Panc1 (cell line): ENCODE data around the gene ZNF71. TPM values are rescaled to one million over a fixed set of nuclear protein-coding genes. Genes with fewer than 3 reads are reported as not detected.

Experiments
- ATAC-seq: fragments of 200-7000 bp; cut with Tn5 transposase; 2 replicates; pipeline ENCODE4 v1.9.1; 2020; ENCODE audit warnings: mild to moderate bottlenecking, moderate library complexity
- BruUV-seq: library from RNA; stranded (reverse); fragments of 400-500 nt; replicated peaks from 2 replicates; lab custom pipeline; 2021; lab: Mats Ljungman, UMichigan
- CTCF ChIA-PET: fragments of 300-600 bp; sonication (Branson Sonifier 250); formaldehyde crosslinking; loops from one replicate; lab custom pipeline; 2022; ENCODE audit warnings: antibody characterized with exemption; lab: Charles Lee
- POLR2A ChIA-PET: fragments of 300-600 bp; sonication (Branson Sonifier 250); formaldehyde crosslinking; loops from one replicate; lab custom pipeline; 2022; ENCODE audit warnings: antibody characterized with exemption; lab: Charles Lee
- DNase-seq: peaks from one replicate; pipeline ENCODE4 v3.0.0-alpha.2; 2010; ENCODE audit warnings: low read depth, low spot score
- H3K27ac ChIP-seq: 2 replicates; pipeline ENCODE4 v1.5.1; 2011; ENCODE audit warnings: mild to moderate bottlenecking, low read length, inconsistent platforms
- H3K27me3 ChIP-seq: fragments of 200-500 bp; sonication (Bioruptor generic); 2 replicates; pipeline ENCODE4 v1.6.0; 2014; ENCODE audit warnings: low read length, inconsistent platforms; ENCODE audit not compliant: control insufficient read depth, insufficient read depth
- H3K36me3 ChIP-seq: fragments of 200-500 bp; sonication (Bioruptor generic); 2 replicates; pipeline ENCODE4 v1.5.1; 2014; ENCODE audit warnings: inconsistent platforms, mild to moderate bottlenecking, low read length, moderate library complexity; ENCODE audit not compliant: control insufficient read depth, insufficient read depth
- H3K4me1 ChIP-seq: 2 replicates; pipeline ENCODE4 v1.5.1; 2011; ENCODE audit warnings: inconsistent platforms, mild to moderate bottlenecking, low read length, moderate library complexity; ENCODE audit not compliant: control insufficient read depth, insufficient read depth
- H3K4me3 ChIP-seq, 2 experiments: 2 replicates each; pipeline ENCODE4 v1.5.1; 2011 to 2012; ENCODE audit warnings: low read depth in 2 of 2, low read length in 2 of 2, mild to moderate bottlenecking in 2 of 2, inconsistent platforms in 1 of 2, moderate library complexity in 1 of 2
- H3K9me3 ChIP-seq: fragments of 200-500 bp; sonication (Bioruptor generic); 2 replicates; pipeline ENCODE4 v1.5.1; 2014; ENCODE audit warnings: low read depth, mild to moderate bottlenecking, inconsistent platforms, low read length, moderate library complexity; ENCODE audit not compliant: control insufficient read depth, insufficient read depth
- POLR2AphosphoS5 ChIP-seq: IDR thresholded peaks from 2 replicates; pipeline ENCODE4 v1.6.1; 2012; ENCODE audit warnings: mild to moderate bottlenecking, low read depth, low read length, moderate library complexity
- SIN3A ChIP-seq: IDR thresholded peaks from 2 replicates; pipeline ENCODE4 v1.6.1; 2012; ENCODE audit warnings: low read depth, mild to moderate bottlenecking, low read length, moderate library complexity, borderline replicate concordance; ENCODE audit not compliant: insufficient read depth
- TCF7L2 ChIP-seq: IDR thresholded peaks from 2 replicates; pipeline ENCODE4 v1.6.1; 2011; ENCODE audit warnings: mild to moderate bottlenecking, low read depth, low read length, inconsistent platforms
- in situ Hi-C: cut with HindIII; loops from 2 replicates; pipeline ENCODE4 v1.10.0; 2016; ENCODE audit warnings: low sequenced_read_pairs, low pct_unique_long_range_greater_than_20kb
- intact Hi-C: fragments of 100-400 bp; cut with micrococcal nuclease; formaldehyde crosslinking; loops from one replicate; pipeline ENCODE4 v1.10.0; 2022; ENCODE audit not compliant: unreplicated experiment
- total RNA-seq: library from RNA; stranded (reverse); gene quantifications from one replicate; pipeline ENCODE4 v1.2.1, GENCODE V29; 2021; ENCODE audit not compliant: unreplicated experiment
- TF ChIP-seq, protein P1 (sequence below), 2 experiments: IDR thresholded peaks; 2 replicates each; pipeline ENCODE4 v1.6.1; 2011 to 2012; ENCODE audit warnings: low read depth in 2 of 2, control low read depth in 1 of 2, low read length in 1 of 2, mild to moderate bottlenecking in 1 of 2, moderate library complexity in 1 of 2; ENCODE audit not compliant: insufficient read depth in 1 of 2
- TF ChIP-seq, protein P2 (sequence below): fragments of 450-650 bp; IDR thresholded peaks from 2 replicates; pipeline ENCODE4 v1.5.1; 2017; ENCODE audit warnings: mild to moderate bottlenecking

The ZNF71 gene
- total RNA-seq, 1 experiment from 2014 or later, result 6.3 TPM

DNA sequence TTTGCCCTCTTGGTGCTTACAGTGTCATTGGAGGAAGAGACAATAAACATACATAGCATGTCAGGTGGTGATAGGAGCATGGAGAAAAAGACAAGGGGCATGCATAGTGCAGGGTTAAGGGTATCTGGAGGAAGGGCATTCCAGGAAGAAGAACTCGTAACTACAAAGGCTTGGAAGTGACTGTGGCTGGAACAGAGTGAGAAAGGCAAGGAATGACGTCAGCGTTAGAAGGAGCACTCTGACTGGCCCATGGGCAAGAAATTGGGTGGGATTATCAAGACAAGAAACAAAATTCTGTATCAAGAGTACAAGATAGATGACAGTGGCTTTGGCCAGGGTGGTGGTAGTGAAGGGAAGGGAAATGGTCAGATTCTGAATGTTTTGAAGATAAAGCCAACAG is 59.0 kb downstream of the ZNF71 start:
- intact Hi-C loops, result no loop called here
- H3K27ac ChIP-seq, result no peak overlapping the region
- ATAC-seq (no peak), DNase-seq (no peak)
- H3K9me3 ChIP-seq, result peaks cover 6% of the 10 kb centered on the region; the same call in 1 of the 2 replicates
- TF ChIP-seq SIN3A (no peak), TCF7L2 (no peak), POLR2AphosphoS5 (no peak)
- TF ChIP-seq, protein P1, sequence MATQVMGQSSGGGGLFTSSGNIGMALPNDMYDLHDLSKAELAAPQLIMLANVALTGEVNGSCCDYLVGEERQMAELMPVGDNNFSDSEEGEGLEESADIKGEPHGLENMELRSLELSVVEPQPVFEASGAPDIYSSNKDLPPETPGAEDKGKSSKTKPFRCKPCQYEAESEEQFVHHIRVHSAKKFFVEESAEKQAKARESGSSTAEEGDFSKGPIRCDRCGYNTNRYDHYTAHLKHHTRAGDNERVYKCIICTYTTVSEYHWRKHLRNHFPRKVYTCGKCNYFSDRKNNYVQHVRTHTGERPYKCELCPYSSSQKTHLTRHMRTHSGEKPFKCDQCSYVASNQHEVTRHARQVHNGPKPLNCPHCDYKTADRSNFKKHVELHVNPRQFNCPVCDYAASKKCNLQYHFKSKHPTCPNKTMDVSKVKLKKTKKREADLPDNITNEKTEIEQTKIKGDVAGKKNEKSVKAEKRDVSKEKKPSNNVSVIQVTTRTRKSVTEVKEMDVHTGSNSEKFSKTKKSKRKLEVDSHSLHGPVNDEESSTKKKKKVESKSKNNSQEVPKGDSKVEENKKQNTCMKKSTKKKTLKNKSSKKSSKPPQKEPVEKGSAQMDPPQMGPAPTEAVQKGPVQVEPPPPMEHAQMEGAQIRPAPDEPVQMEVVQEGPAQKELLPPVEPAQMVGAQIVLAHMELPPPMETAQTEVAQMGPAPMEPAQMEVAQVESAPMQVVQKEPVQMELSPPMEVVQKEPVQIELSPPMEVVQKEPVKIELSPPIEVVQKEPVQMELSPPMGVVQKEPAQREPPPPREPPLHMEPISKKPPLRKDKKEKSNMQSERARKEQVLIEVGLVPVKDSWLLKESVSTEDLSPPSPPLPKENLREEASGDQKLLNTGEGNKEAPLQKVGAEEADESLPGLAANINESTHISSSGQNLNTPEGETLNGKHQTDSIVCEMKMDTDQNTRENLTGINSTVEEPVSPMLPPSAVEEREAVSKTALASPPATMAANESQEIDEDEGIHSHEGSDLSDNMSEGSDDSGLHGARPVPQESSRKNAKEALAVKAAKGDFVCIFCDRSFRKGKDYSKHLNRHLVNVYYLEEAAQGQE (IDR thresholded peaks at IDR 0.05; ENCODE audit: insufficient read depth in 1 of 2, low read depth in 2 of 2, low read length in 1 of 2), result no peak
- TF ChIP-seq, protein P2, sequence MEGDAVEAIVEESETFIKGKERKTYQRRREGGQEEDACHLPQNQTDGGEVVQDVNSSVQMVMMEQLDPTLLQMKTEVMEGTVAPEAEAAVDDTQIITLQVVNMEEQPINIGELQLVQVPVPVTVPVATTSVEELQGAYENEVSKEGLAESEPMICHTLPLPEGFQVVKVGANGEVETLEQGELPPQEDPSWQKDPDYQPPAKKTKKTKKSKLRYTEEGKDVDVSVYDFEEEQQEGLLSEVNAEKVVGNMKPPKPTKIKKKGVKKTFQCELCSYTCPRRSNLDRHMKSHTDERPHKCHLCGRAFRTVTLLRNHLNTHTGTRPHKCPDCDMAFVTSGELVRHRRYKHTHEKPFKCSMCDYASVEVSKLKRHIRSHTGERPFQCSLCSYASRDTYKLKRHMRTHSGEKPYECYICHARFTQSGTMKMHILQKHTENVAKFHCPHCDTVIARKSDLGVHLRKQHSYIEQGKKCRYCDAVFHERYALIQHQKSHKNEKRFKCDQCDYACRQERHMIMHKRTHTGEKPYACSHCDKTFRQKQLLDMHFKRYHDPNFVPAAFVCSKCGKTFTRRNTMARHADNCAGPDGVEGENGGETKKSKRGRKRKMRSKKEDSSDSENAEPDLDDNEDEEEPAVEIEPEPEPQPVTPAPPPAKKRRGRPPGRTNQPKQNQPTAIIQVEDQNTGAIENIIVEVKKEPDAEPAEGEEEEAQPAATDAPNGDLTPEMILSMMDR, result no peak
- no peak overlapping the region for H3K4me3 ChIP-seq
- no peaks in the 10 kb centered on the region for H3K4me1 ChIP-seq
- no TSS peak for BruUV-seq
- ChIA-PET CTCF (no interaction called here), POLR2A (no interaction called here)
- no peaks in the 10 kb centered on the region for H3K27me3 ChIP-seq
- in situ Hi-C loops, result no loop called here
- H3K36me3 ChIP-seq, result no peaks in the 10 kb centered on the region

DNA sequence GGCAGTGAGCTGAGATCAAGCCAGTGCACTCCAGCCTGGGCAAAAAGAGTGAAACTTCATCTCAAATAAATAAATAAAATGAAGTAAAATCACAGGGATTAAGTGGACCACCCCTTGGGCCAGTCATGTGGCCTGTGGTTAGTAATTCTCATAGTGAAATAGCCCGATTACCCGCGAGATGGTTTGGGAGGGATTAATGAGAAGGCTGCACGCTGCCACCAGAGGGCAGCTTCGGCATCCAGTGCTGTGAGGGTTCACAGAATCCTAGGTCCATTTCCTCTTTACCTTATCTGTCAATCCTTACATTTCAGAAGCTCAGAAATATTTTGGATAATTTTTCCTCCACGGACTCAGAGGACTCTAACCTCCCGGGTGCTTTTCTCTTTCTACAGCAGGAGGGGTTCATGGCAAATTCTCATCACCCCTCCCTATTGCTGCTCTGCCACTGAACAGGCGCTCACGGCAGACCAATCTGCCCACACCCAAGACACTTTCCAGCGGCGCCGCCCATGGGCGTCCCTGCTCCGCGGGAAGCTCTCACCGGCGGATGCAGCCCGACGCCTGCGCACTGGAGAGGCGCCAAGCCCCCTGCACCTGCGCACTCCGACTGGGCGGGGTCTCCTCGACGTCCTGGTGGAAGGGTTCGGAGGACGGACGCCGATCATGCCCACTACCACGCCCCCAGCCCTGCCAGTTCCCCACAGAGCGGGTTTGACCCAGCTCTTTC is 65.4 kb downstream of the ZNF71 start:
- DNase-seq (no peak), ATAC-seq (no peak)
- Histone ChIP-seq H3K4me3 (no peak overlapping the region), H3K36me3 (no peaks in the 10 kb centered on the region), H3K4me1 (no peaks in the 10 kb centered on the region), H3K9me3 (peaks cover 23% of the 10 kb centered on the region), H3K27ac (no peak overlapping the region), H3K27me3 (no peaks in the 10 kb centered on the region)
- ChIA-PET POLR2A (no interaction called here), CTCF (no interaction called here)
- intact Hi-C loops (no loop called here), in situ Hi-C loops (no loop called here)
- BruUV-seq, result no TSS peak
- TF ChIP-seq TCF7L2, result no peak
- TF ChIP-seq, protein P1 (IDR thresholded peaks at IDR 0.05; ENCODE audit: insufficient read depth in 1 of 2, low read depth in 2 of 2, low read length in 1 of 2), result no peak
- TF ChIP-seq, protein P2, result no peak; the same call in 1 of the 2 replicates
- no peak for TF ChIP-seq SIN3A
- TF ChIP-seq POLR2AphosphoS5, result no peak
